ENCODE results near the gene KCNG4. TPM values are rescaled to one million over a fixed set of nuclear protein-coding genes. Genes with fewer than 3 reads are reported as not detected.

Gene KCNG4
- total and polyA plus RNA-seq, 2 of the 8 experiments (the other 6 are each of a cell fraction or from before 2014, with no cell fraction given): not detected

- no peak for TF ChIP-seq ATF3 (IDR thresholded peaks at IDR 0.05; ENCODE audit: insufficient read depth, low read depth, low read length)
- TF ChIP-seq CHD7 (IDR thresholded peaks at IDR 0.05; ENCODE audit: insufficient replicate concordance, low read length): no peak
Observed at GRCh38 chr16:84279881-84280280, 40.1 kb upstream of the KCNG4 start (continued).

All from H1 (cell line).